Stimulated activated CD8-positive, alpha-beta memory T cell treated with anti-CD3 and anti-CD28 coated beads, Interleukin-12 subunit alpha, Interleukin-12 subunit beta, amount 100 ng/mL, for 24 hours (primary cell): ENCODE data around the gene GPR42.
"Not testable (repeated sequence)": the region's sequence is repeated elsewhere in the genome, so short reads cannot be mapped to it uniquely, and the experiment has no call there.

Experiments
- DNase-seq: peaks from one replicate; pipeline ENCODE4 v3.0.0-alpha.2; 2020; ENCODE audit errors: extremely low read depth

GPR42 gene

DNA sequence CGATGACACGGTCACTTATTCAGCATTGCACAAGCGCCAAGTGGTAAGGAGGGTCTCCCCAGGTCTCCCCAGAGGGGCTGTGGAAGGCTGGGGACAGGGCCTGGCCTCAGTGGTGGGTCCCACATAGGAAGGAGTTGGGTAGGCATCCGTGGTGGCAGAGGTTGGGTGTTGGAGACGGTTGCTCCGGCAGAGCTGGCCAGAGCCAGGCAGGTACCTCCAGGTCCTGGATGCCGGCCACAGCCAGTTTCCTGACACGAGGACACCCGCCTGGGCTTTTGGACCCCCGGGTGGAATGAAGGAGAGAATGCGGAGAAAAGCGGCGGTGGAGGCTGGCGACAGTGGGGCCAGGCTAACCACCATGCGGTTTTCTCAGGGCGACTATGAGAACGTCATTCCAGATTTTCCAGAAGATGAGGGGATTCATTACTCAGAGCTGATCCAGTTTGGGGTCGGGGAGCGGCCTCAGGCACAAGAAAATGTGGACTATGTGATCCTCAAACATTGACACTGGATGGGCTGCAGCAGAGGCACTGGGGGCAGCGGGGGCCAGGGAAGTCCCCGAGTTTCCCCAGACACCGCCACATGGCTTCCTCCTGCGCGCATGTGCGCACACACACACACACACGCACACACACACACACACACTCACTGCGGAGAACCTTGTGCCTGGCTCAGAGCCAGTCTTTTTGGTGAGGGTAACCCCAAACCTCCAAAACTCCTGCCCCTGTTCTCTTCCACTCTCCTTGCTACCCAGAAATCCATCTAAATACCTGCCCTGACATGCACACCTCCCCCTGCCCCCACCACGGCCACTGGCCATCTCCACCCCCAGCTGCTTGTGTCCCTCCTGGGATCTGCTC, 24.4 kb upstream of the GPR42 start:
- DNase-seq, result no peak

DNA sequence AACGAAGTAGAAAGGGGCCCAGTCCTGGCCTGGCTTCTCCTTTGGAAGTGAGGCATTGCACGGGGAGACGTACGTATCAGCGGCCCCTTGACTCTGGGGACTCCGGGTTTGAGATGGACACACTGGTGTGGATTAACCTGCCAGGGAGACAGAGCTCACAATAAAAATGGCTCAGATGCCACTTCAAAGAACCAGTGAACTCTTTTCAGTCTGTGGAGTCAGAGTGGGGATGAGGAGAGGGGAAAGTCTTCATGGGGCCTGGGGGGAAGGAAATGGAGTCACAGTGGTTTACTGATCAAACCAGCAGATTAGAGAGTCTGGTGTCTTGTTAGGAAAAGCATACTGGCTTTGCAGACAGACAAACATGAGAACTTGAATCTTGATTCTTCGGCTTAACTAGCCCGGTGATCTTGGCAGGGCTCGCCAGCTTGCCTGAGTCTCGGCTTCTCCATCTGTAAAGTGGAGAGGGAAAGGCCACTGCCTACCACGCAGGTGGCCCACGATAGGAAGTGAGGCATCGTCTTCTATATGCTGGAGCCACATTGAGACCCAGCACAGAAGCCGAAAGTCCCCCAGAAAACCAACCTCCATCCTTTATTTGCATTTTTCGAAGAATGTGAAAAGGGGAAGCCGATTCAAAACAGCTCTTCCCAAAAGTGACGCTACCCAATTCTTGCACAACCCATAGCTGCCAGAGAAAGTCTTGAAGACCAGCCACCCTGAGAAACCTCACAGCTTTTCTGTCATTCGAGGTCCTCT, 23.5 kb upstream of the GPR42 start, which contains the start of gene FFAR1:
Gene FFAR1, plus strand, starts transcription at position 732 of the 759 bp plus-strand sequence. CDS start 3,650 bp downstream, outside the sequence.
- no peak for DNase-seq

DNA sequence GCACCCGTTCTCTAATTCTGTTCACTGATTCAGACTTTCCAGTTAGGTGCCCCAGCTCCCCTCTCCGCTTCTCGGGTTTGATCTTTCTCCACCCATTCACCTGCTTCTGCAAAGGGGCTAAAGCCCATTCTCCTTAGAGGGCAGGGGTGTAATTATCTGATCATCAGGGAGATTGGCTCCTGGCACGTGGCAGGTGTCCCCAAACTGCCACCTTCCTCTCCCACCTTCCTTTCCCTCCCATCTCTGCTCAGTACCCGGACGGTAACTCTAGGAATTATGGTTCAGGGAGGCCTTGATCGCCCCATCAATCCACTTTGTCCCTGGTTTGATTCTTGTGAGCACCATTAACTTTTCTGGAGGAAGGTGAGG, 23.0 kb upstream of the GPR42 start:
- no peak for DNase-seq

DNA sequence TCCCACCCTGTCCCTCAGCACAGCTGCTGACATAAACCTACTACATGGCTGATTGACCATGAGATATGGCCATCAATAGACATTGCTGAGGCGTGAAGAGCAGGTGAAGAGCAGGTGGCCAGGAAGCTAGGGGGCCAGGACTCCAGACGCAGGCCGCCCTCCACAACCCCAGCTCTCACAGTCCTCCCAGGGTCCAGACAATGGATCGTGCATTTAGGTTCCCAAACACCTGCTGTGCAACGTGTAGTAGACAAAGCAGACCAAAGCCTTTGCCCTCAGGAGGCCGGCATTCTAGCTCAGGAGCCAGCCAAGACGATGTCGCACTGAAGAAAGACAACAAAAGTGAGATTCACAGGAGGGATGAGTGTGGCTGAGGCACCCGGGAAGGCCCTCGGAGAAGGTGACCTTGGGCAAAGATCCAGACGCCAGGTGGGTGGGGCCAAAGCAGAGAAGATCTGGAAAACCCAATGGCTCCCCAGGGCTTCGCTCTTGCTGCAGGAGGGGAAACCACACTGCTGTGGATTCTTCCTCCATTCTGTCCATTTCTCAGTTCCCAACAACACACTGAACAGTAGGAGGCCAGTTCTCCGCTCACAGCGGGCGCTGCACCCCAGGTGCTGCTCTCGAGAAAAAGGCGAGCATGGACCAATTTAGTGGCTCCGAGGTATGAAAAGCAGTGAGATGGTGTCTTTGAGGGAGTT, 21.8 kb upstream of the GPR42 start:
- no peak for DNase-seq

DNA sequence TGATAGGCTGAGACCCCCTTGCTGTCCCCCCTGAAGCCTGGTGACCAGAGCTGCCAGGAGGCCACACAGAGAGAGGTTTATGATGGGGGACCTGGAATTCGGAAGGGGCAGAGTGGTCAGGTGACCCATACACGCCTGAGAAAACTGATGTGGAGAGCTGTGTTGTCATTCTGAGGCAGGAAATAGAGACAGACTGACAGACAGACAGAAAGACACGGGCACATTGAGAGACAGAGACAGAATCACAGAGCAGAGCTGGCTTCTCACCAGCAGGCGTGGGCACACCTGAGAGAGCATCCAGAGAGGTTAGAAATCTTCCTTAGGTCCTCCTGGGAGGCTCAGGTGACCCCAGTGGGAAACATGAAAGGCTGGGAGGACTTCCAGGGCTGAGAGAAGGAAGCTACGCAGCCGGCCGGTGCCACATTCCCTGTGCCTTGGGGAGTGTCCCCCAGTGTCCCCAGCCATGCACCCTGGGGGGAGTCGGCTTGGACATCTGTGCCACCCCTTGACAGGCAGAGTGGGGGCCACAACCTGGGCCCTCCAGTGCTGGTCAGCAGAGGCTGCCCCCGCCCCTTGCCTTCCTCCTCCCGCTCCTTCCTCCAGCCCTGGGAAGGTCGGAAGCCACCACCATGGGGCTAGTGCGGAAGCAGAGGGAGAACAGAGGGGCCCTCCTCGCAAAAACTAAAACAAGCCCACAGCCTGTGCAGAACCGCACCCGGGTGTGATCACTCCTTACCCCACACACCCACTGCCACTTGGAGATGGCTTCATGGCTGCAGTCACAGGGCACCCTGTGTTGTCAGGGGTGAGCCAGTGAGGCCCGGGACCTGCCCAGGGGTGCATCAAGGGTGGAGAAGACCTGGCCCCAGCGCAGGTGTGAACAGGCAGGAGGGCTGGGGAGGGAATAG, 21.0 kb upstream of the GPR42 start:
- no peak for DNase-seq

DNA sequence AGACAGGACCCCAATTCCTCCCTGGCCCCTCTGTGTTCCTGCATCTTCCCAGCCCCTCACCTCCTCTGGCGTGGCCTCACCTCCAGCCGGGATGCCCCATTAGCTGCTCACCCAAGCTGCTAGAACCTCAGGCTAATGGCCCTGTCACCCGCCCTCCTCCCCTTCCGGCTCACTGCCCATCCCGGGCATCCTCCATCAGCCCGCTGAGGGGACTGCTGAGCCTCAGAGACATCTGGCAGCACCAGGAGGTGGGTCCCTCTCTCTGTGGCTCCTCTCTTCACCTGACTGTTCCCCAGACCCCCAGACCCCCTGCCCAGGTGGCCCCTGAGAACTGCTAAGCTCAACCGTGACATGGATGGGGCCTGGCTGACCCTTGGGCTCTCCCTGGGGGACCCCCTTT, 20.3 kb upstream of the GPR42 start:
- no peak for DNase-seq

DNA sequence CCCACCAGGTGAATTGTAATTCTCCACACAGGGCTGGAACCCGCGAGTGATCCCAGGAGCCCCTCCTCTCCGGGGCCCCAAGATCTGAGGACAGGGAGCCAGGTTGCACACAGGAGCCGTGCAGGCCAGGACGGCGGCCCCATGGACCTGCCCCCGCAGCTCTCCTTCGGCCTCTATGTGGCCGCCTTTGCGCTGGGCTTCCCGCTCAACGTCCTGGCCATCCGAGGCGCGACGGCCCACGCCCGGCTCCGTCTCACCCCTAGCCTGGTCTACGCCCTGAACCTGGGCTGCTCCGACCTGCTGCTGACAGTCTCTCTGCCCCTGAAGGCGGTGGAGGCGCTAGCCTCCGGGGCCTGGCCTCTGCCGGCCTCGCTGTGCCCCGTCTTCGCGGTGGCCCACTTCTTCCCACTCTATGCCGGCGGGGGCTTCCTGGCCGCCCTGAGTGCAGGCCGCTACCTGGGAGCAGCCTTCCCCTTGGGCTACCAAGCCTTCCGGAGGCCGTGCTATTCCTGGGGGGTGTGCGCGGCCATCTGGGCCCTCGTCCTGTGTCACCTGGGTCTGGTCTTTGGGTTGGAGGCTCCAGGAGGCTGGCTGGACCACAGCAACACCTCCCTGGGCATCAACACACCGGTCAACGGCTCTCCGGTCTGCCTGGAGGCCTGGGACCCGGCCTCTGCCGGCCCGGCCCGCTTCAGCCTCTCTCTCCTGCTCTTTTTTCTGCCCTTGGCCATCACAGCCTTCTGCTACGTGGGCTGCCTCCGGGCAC, 19.3 kb upstream of the GPR42 start:
- no peak for DNase-seq

DNA sequence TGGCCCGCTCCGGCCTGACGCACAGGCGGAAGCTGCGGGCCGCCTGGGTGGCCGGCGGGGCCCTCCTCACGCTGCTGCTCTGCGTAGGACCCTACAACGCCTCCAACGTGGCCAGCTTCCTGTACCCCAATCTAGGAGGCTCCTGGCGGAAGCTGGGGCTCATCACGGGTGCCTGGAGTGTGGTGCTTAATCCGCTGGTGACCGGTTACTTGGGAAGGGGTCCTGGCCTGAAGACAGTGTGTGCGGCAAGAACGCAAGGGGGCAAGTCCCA, 18.8 kb upstream of the GPR42 start:
- DNase-seq, result no peak

DNA sequence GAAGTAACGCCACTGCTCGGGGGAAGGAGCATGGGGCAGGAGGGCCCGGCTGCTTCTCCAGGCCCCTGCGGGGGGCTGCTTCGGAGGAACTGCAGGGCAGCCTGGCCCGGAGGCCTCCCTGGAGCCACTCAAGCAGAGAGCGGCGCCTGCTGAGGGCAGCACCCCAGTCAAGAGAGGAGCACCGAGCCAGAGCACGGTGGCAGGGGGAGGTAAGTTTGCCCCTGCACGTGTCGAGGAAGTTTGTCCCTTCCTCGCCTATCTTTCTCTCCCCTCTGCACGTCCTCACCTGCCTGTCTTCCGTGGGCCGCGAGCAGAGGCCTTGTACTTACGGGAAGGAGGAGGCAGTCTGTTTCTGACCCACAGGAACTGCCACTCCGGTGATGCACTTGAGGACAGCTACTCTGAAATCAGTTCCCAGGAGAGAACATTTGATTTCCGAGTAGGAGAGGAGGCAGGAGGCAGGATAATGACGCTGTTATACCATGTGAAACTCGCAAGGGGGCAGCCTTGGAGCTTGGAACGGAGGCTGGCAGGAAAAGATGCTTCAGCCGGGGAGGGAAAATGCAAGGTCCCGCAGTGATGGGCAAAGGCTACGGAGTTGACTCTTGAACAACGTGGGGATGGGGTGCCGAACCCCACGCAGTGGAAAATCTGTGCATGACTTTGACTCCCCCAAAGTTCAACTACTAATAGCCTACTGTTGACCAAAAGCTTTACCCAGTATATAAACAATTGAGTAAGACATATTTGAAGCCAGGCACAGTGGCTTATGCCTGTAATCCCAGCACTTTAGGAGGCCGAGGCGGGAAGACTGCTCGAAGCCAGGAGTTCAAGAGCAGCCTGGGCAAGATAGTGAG, 18.2 kb upstream of the GPR42 start:
- DNase-seq, result peak; percentile 27

DNA sequence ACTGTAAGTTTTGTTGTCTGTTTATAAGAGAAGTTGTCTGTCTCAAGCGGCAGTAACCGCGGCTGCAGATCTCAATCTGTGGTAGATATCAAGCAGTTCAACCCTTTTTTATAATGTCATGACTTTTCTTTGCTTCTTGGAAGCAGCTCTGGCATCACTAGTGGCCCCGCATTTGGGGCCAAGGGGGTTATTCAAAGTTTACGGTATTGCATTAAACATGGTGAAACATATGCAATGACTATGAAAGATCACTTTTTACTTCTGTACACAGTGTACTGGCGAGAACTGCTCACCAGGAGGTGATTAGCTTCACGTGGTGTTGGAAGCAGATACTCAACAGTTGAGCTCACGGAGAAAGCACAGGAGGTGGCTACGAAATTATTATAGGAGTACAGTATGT, 17.2 kb upstream of the GPR42 start:
- DNase-seq, result no peak

DNA sequence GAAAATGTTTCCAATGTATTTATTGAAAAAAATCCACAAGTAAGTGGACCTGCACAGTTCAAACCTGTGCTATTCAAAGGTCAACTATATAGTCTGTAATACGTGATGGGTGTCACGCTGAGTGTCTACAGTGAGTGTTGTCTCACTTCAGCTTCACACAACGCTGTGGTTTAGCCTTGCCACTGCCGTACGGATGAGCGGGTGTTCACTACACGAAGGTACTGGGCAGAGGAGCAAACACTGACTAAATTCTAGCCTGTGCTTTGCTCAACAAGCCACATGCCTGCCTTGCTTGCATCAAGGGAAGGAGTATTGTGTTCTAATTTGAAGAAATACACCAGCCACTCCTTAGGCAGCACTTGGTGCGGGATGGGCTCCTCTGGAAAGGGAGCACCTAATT, 16.0 kb upstream of the GPR42 start:
- DNase-seq, result no peak

DNA sequence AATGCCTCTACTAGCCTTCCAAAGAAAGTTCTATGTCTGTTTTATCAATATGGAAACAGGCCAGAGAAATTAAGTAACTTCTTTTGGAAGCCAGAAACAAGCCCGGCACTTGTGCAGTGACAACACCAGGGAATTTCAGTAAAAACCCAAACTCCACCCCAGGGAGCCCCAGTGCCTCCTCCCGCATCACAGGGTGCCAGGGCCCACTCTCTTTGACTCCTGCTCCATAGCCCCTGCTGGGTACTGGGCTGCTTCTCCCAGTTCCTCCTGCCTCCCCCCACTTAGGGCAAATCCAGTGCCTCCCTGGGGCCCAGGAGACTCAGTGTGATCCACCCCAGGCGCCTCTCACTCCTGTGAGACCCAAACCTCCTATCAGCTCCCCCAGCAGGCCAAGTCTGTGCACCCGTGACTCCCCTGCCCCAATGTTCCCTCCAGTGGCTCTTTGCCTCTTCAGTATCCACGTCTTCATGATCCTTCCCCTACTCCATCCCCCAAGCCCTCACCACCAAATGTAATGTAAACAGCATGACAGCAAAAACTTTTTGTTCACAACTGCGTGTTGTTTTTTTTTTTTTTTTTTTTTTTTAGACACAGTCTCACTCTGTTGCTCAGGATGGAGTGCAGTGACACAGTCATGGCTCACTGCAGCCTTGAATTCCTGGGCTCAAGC, 14.9 kb upstream of the GPR42 start:
- DNase-seq, result no peak

DNA sequence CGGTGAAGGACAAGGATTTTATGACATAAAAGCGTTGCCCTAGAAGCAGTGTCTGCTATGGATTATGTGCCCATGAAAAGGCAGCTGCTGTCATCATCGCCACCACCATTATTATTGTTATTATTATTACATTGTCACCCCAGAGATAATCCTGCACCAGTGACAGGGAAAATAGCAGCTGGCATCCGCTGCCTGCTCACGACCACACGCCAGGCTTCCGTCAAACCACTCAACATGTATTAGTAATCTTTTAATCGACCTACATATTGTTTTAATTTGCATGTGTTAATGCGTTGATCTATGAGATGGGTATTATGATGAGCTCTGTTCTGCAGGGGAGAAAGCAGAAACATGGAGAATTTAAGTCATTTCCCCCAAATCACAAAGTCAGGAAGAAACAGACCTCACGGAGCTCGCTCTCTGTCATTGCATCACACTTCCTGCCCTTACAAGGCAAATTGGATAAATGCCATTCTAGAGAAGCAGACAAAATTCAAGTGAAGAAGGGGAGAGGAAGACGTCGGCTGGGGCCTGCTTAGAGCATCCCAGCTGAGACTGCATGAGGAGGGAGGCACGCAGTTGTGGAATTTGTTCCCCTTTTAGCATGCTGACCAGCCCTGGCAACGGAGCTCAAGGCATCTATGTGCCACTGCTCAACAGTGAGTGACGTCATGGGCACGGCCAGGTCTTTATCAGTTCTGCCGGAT, 12.8 kb upstream of the GPR42 start, which contains the start of gene FFAR3:
Gene FFAR3, plus strand, starts transcription at position 594 of the 707 bp plus-strand sequence. CDS start 431 bp downstream, outside the sequence.
- DNase-seq, result no peak

DNA sequence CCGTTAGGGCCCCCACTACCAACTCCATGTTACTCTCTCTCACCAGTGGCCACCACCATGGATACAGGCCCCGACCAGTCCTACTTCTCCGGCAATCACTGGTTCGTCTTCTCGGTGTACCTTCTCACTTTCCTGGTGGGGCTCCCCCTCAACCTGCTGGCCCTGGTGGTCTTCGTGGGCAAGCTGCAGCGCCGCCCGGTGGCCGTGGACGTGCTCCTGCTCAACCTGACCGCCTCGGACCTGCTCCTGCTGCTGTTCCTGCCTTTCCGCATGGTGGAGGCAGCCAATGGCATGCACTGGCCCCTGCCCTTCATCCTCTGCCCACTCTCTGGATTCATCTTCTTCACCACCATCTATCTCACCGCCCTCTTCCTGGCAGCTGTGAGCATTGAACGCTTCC, 12.0 kb upstream of the GPR42 start:
- DNase-seq, result not testable (repeated sequence)

DNA sequence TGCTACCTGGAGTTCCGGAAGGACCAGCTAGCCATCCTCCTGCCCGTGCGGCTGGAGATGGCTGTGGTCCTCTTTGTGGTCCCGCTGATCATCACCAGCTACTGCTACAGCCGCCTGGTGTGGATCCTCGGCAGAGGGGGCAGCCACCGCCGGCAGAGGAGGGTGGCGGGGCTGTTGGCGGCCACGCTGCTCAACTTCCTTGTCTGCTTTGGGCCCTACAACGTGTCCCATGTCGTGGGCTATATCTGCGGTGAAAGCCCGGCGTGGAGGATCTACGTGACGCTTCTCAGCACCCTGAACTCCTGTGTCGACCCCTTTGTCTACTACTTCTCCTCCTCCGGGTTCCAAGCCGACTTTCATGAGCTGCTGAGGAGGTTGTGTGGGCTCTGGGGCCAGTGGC, 11.5 kb upstream of the GPR42 start:
- DNase-seq, result not testable (repeated sequence)

DNA sequence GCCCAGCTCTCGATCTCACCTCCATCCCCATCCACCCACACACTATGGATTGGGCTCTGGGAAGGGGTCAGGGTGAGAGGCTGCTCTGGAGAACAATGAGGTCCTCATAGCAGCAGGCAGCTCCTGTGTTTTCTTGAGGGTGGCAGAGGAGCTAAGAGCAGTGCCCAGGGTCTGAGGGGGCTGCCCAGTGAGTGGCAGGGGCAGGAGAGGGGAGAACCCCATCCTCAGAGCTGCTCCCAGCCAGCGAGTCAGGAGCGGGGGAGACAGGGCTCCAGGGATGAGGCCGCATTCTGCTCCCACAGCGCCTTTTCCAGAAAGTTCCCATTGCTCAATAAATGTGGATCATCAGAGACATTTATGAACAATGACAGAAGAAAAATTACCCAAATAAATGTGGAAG, 10.8 kb upstream of the GPR42 start:
- not testable (repeated sequence) for DNase-seq

DNA sequence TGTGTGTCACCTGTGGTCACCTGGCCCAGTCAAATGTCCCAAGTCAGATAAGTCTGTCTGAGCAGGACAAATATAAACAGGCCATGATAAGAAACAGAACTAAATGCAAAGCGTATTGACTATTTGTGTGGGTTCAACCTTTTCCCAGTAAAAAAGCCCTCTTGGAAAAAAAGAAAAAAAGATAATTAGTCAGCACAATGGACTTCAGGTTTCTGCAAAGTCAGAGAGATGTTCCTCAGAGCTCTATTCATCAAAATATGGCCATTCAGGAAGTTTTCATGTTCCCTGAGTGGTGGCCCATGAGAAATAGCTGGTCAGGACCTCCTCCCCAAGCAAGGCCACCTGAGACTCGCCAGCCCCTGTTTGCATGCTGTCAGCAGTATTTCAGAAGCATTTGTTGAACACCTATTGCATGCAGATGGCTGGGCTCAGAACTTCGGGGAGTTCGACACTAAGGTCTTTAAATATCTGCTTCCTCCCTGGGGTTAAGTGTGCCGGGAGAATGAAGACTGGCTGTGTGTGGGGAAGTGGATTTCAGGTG, 9.9 kb upstream of the GPR42 start:
- no peak for DNase-seq

DNA sequence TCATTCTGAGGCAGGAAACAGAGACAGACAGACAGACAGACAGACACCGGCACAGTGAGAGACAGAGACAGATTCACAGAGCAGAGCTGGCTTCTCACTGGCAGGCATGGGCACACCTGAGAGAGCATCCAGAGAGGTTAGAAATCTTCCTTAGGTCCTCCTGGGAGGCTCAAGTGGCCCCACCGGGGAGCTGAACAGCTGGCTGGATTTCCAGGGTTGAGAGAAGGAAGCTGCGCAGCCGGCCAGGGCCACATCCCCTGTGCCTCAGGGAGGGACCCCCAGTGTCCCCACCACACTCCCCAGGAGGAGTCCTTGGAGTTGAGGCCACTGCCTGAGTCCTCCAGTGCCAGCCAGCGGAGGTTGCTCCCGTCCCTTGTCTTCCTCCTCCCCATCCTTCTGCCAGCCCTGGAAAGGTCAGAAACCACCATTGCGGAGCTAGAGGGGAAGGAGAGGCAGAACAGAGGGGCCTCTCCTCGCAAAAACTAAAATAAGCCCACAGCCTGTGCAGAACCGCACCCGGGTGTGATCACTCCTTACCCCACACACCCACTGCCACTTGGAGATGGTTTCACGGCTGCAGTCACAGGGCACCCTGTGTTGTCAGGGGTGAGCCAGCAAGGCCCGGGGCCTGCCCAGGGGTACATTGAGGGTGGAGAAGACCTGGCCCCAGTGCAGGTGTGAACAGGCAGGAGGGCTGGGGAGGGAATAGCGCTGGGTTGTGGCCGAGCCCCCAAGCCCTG, 8.4 kb upstream of the GPR42 start:
- DNase-seq, result no peak
